ENCODE measurements around the gene HHATL.

The HHATL gene

DNA sequence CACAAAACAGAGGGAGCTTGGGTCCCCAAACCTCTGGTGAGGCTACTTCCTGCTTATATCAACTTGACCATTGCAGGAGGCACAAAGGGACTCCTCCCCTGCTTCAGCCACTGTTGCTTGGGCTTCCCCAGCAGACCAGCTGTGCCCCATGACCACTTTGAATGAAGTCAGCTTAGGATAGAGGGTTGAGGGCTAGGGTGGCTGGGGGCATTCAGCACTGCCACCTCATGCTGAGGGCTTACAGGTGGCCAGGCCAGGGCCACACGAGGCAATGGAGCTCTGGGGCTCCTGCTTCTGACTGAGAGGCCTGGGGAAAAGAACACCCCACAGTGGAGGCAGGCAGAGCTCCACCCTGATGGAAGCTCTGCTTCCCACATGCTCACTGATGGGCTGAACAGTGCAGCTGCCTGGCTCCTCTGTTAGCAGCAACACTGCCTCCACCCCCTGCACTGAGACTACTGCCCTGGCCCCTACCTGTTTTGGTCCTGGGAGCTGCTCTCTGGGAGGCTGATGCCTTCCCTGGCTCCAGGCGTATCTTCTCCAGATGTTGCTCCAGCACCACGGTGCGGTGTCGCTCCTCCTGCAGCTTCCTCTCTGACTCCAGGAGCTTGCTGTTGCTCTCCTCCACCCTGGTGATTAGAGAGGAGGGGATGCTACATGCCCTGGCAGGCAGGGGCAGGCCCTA lies 10.2 kb upstream of the HHATL start:
- no peak for DNase-seq (ENCODE audit: low read depth in 2 of 2)

DNA sequence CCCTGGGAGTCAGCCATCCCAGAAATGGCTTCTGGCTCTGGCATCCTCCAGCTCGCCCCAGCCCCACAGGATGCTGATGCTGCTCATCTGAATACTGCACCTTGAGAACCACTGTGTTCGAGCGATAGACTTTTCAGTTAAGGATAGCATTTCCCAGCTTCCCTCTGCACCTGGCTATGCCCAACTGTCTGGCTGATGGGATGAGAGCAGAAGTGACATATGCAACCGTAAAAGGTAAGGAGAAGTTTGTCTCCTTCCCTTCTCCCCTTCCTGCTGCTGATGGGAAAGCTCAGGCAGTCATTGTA lies 9.7 kb upstream of the HHATL start:
- no peak for DNase-seq (ENCODE audit: low read depth in 2 of 2)

DNA sequence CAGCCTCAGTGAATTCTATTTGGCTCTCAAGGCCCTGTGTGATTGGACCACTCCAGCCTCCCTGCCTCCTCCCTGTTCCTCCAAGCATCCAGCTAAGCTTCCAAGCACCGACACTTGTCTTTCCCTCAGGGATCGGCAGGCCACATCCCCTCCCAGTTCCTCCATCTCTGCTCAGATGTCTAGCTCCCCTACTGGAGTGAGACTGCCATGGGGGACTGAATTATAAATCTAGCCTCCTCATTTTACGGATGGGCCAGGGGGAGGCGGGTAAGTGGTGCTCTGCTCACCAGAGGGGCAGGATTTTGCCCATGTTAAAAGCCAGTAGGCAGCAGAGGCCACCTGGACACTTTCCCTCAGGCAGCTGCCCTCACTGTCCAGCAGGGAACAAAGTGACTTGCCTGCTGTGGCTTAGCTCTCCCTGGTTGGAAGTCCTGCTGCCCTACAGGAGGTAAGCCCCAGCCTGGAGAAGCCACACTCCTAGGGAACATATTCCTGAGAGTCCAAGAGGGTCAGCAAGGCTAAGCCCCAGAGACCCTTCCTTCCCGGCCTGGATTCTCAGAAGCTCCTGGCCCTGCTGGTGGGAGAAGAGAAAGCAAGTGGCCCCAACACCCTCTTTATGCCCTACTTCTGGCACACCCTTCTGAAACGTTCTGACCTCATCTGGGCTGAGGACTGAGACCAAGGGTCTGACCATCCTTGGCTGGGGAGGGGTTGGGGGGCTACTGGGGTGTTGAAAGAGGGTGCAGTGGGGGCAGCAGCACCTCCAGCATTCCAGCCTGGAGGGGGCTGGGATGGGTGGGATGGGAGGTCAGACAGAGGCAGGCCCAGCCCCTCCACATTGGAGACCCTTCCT lies 9.1 kb upstream of the HHATL start:
- DNase-seq (ENCODE audit: low read depth in 2 of 2), result no peak

DNA sequence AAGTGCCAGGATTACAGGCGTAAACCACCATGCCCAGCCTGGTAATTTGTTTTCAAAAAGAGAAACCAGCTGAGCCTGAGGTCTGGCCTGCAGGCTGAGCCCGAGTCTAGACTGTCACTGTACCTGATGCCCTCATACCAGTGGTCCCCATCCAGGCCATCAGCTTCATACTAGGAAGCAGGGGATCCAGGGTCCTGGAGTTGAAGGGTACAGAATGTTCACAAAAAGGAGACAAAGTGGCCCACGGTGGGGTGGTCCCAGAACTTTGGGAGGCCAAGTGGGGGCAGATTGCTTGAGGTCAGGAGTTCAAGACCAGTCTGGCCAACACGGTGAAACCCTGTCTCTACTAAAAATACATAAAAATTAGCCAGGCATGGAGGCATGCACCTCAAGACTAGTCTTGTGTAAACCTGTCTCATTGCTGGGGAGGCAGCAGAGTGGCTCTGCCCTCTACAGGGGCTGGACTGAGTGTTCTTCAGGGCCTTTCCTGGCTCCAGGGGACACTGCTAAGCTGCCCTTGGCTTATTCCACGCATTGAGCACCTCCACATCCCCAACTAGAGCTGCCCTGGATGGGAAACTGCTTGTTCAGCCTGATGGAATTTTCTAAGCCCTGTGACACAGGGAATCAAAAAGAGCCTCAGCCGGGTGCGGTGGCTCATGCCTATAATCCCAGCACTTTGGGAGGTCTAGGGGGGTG lies 7.9 kb upstream of the HHATL start:
- DNase-seq (ENCODE audit: low read depth in 2 of 2), result no peak

DNA sequence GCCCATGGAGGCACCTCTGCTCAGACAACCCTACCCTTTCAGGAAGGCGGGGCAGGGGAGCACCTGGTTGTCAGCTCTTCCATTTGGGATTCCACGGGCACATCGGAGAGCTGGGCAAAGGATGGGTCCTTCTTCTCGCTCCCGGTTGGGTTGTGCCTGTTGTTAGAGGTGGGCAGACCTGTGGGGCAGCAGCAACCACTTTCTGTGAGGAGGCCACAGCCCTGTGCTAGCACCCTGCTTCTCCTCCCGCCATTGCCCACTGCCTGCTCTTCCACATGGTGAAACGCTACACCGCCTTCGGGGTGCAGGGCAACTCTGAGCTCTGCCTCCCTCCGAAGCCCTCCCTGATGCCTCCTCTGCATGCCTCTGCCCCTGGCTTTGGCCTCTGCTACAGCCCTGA lies 7.0 kb upstream of the HHATL start:
- DNase-seq (ENCODE audit: low read depth in 2 of 2), result no peak

DNA sequence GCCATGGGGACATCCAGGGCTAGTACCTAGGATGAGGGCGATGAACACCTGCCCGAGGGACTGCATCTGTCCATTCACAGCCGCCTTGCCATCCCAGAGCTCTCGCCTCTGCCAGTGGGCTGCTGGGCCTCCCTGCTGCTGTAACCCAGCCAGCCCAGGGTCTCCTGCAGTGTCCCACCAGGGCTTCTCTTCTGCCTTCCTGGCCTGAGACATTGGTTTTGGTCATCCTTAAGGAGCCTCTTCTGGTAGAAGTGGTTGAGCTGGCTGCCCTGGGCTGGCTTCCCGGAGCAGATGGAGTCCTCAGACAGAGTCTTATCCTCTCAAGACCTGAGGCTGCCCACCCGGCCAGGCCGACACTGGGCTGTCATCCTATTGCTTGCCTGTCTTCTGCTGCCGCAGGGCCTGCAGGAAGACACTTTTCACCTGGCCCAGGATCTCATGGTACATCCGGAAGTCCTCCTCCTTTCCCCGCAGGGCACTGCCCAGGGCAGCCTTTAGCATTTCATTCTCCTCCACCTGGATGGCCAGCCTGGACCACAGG lies 6.1 kb upstream of the HHATL start:
- no peak for DNase-seq (ENCODE audit: low read depth in 2 of 2)

DNA sequence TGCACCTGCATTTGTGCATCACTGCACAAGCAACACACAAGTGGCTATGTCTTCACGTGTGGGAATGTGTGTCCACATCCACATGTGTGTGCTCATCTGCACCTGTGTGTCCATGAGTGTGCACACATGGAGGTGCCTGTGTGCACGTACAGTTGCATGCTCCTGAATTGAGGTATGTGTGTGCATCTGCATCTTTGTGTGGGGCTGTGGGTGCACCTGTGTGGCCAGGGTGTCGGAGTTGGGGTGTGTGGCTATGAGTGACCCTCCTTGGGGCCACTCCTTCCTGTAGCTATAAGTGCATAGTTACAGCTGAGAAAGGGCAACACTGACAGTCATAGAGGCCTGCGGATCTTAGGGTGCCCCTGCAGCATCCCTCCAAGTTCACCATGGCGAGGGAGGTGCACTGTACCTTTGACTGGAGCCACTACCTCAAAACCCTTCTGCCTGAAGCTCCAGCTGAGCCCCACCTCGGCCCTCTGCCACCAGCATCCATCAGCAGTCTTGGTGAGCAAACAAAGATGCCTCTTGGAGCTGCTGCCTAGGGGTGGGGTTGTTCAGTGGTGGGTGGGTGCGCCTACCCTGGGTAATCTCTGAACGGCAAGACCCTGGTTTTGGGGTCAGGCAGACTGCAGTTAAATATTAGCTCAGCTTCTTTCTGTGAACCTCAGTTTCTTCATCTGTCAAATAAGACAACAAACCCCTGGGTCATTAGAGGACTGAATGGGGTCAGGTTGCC lies 5.2 kb upstream of the HHATL start:
- no peak for DNase-seq (ENCODE audit: low read depth in 2 of 2)

DNA sequence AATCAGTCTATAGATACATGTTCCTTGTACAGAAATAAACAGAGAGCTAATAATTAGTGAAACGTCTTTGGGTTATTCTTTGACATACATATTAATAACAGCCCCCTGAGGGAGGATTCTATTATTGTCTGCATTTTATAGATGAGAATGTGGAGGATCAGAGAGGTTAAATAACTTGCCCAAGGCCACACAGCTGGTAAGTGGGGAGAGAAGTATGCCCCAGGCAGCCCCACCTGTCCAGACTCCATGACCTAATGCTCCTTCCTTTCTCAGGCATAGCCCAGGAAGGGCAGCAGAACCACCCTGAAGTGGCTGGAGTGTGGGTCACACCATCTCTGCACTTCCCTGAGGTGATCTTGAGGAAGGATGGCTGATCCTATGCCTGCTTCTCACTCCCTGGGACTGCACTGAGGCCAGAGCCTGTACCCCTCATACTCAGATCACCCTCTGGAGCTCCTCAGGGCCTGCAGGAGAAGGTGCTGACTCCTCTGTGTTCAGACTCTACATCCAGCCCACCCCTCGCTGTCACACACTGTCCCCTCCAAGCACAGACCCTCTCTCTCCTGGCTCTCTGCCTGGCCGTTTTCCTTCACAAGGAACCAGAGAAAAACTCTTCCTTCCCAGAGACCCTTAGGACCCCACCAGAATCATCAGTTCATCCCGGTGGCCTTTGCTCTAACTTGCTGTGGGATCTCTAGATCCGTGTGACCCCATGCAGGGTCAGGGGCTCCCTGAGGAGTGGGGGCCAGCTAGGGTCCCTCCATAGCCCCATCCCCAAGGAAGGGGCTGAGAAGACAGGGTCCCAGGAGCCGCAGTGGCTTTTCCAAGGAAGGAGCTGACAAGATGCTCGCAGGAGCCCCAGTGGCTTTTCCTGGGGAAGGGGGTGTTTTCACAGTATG lies 4.4 kb upstream of the HHATL start:
- DNase-seq (ENCODE audit: low read depth in 2 of 2), result no peak

DNA sequence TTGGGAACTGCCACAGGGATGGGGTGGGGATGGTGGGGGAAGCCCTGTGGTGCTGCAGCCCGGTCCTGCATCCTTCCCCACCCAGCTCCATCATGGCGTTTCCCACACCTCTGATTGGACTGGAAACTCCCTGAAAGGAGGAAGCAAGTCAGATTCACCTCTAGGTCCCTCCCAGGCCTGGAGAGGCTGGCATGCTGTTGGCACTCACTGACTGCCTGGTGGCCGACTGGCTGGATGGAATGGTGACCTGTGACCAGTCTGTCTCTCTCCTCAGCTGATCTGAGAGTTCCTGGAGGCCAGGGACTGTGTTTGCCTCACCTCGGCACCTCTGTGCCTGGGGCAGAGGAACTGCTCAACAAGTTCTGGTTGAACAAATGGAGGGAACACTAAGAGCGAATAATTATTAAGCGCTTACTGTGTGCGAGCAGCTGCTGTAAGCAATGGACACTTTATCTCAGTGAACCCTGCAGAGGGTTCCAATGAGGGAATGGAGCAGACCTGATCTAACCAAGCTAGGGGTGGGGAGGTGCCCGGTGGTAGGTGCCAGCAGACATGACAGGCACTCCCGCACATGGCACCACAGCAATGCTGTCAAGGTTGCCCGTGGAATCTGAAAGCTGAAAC lies 3.5 kb upstream of the HHATL start:
- DNase-seq (ENCODE audit: low read depth in 2 of 2), result no peak

DNA sequence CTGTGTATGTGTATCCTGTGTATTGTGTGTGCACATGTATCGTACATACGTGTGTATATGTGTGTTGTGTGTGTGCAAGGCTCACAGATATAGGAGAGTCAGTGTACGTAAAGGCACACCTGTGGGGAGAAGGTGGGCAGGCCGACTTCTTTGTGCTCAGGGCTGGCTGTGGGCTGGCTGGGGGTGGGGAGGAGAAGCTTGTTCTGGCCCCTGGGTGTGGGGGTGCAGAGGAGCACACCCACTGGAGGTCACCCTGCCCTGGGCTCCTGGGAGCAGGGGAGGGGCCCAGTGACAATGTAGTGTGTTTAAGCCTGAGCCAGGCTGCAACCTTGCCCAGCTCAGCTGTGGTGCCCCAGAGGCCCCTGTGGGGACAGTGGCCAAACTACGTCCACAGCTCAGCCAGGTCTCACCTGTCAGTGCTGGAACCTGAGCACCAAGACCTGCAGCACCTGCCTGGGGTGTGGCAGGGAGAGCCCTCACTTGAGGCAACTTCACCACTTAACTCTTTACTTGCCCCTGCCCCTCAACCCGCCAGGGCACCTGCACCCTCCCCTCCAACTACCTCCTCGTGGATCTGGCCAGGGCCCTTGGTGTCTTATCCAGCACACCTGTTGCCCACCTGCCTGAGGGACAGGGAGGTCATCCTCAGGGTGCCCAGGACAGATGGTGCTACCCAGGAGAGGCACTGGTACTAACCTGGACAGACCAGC lies 2.6 kb upstream of the HHATL start:
- DNase-seq (ENCODE audit: low read depth in 2 of 2), result no peak

DNA sequence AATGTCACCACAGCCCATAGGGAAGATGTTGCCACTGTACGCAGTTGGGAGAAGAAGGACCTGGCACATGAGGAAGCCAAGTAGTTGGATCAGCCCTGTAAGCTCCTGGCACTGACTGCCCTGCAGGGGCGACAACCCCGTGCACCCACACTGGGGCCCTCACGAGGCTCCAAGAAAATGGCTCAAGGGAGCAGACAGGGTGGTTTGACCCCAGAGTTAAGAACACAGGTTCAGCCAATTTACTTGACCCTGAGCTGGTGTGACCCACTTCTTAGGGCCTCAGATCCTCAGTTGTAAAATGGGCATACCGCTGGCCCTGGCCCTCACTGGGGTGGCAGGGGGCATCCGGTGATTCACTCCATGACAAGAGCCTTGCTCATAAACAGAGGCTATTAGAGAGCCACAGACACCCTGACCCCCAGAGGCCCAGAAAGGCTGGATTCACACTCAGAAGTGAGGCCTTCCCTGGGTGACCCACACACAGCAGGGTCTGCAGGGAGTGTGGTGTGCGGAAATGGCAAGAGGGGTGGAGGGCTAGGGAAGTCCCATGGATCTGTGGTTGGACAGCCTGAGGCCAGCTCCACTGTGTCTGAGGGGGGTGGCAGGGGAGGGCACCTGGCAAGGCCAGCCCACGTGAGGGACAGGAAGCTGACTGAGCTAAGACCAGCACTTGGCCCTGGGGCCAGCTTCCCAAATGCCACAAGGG lies 1.7 kb upstream of the HHATL start:
- DNase-seq (ENCODE audit: low read depth in 2 of 2), result no peak

DNA sequence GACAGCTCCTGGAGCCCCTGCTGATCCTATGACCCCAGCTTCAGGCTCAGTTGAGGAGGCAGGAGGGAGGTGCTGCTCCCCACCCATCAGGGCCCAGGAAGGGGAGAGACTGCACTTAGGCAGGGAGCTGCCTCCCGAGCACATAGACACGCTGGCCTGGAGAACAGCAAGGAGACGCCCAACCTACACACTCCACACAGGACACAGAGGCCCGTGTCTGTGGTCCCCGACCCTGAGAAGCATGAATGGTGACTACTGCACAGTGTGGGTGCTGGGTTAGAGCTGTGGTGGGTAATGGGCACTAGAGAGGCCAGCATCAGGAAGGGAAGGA lies 1.1 kb upstream of the HHATL start:
- DNase-seq (ENCODE audit: low read depth in 2 of 2), result no peak

DNA sequence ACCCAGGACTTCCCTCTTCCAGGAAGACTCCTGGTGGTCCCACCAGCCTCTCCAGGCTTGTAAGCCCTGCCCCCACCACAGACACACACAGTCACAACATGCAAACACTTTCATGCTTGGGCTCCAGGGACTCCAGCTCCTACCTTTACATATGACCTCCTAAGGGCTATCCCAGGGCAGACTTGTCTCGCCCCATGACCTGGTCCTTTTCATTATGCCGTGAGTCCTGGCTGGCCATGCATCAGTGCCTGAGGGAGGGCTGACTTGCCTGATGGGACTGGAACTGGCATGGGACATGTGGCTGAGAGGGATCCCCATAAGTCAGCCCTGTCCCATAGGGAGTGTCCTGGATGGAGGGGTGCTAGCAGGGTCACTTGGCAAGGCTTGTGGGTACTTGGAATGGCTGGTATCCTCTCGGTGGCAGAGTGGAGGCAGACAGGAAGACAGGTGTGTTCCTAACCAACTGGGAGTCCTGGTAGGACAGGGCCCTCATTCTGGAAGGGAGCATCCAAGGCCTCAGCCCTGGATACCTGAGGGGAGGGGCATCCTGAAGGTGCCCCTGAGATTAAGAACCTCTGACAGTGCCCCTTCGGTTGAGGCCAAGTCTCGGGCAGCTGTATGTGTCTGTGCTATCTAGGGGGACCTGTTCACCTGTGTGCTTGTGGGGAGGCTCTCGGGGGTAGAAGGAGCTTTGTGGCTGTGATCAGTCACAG lies 540 bp upstream of the HHATL start:
- DNase-seq (ENCODE audit: low read depth in 2 of 2), result no peak

DNA sequence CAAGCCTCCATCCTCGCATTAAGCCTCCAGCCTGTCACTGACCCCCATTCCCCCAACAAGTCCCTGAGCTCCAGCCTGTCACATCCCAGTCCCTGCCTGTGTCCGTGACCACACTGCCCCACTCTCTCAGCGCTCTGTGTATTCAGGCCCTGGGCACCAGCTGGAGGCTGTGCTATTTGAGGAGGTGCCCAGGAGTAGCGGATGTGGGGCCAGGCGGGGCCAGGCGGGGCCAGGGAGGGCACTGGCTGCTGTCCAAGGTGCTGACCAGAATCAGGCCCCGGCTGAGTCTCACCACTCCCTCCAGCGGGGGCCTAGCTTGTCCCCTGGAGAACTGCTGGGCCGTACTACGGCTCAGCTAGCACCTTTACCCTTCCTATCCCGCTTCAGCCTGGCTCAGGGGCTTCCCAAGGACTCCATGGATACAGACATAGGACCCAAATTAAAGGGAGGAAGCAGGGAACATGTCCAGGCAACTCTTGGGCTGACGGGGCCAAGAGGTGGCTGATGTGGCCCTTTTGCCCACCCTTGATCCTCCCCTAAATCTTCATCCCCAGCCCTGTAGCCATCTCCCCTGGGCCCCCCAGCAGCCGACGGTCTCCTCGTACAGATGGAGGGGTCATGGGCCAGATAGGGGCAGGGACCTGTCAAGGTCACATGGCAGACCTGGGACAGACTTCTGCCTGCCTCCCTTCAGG lies 1.1 kb downstream of the HHATL start:
- DNase-seq (ENCODE audit: low read depth in 2 of 2), result peak; percentile 15 to 33

DNA sequence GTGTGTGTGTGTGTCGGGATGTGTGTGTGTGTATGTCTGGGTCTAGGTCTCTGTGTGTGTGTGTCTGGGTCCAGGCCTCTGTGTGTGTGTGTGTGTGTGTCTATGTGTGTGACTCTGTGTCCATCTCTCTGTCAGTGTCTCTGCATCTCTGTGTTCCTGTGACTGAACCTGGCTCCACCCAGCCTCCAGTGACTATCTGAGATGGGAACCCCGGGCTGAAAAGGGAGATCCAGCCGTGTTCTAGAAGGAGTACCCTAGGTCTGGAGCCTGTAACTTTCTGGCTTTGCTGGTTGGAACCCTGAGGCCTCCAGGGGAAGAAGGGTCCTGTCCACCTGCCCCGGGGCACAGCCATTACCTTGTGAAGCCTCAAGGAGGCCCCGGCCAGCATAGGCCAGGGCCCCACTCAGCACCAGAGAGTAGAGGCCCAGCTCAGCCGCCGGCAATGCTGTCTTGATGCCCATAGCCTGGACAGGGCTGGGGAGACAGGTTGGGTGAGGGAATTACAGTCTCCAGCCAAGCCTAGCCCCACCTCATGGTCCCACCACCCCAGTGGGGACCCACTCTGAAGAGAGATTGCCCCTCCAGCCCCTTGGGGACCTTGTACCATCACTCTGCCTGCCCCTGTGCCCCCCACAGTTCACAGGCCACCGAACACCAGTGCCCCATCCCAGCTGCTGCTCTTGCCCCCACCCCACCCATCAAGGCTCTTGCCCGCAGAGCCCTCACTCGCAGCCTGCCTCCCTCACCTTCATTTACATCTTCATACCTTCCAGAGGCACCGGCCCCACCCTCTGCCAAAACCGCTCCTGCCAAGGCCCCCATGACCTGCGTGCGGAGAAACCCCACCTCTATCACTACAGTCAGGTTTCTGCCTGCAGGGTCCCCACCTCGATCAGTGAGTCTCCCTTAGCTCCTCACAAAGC lies 2.0 kb downstream of the HHATL start:
- no peak for DNase-seq (ENCODE audit: low read depth in 2 of 2)

DNA sequence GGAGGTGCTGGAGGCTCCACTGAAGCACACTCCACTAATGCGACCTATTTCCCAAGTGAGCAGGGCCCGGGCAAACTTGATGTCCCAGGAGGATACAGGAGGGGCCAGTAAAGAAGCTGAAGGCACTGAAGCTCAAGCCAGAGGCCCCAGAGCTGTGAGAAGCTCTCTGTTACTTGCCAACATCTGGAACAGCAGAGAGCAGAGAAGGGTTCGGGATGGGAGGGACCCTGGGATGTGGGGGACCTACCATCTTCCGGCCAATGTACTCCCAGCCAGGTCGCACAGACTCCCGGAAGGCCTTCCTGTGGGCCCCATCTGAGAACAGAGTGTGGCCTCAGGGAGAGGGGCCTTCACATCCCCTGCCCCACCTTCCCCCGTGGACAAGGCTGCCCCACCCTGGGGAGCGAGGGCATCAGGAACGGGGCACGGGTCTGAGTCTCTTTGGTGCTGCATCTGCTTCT lies 3.1 kb downstream of the HHATL start:
- DNase-seq (ENCODE audit: low read depth in 2 of 2), result no peak

DNA sequence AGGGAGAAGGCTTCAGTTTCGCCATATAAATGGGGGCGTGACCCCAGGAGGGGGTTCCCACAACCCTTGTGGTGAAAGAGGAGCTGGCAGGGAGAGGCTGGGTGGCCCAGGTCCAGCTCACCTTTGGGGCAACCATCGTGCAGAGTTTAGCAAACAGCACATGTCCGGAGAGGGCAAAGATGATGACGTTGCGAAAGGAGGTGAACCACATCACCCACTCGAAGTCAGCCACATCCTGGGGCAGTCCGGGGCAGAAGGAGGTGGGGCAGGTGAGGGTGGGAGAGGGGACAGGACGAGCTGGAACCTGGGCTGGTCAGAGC lies 3.7 kb downstream of the HHATL start:
- DNase-seq (ENCODE audit: low read depth in 2 of 2), result no peak
